ENCODE results near the gene PGGHG. TPM values are rescaled to one million over a fixed set of nuclear protein-coding genes. Genes with fewer than 3 reads are reported as not detected.
A peak's percentile ranks its signal among the peaks of the same experiment; 100 is the strongest.

The PGGHG gene
- polyA plus RNA-seq, 3 donors from 2014 or later: 8.1 to 17.4 (median 11.4) TPM

DNA sequence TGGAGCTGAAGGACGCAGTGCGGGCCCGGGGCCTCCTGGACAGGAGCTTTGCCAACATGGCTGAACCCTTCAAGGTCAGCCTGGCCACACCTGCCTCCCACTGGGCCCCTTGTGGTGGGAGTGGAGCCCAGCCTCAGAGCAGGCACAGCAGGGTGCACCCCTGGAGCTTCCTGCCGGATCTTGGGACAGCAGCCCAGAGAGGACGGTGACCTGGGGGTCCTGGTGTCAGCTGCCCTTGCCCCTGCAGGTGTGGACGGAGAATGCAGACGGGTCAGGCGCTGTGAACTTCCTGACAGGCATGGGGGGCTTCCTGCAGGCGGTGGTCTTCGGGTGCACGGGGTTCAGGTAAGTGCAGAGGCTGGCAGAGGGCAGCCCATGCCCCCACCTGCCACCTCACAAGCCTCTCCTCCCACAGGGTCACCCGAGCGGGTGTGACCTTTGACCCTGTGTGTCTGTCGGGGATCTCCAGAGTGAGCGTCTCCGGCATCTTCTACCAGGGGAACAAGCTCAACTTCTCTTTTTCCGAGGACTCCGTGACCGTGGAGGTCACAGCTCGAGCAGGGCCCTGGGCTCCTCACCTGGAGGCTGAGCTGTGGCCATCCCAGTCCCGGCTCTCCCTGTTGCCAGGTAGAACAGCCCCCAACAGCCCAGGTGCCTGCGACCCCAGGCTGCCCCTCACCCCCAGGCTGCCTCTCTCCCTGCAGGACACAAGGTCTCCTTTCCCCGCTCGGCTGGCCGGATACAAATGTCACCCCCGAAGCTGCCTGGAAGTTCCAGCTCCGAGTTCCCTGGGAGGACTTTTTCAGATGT is 5.1 kb downstream of the PGGHG start:
- Mint-ChIP-seq H3K27me3 (ENCODE audit: low read depth in 3 of 3) (peaks cover 4 to 13% (median 5%) of the 10 kb centered on the region in 3 donors), H3K4me1 (peaks cover 40 to 50% of the 10 kb centered on the region in 2 donors), H3K27ac (no peak overlapping the region), H3K36me3 (peaks cover 0 to 5% (median 0%) of the 10 kb centered on the region in 3 donors), H3K4me3 (no peak overlapping the region), H3K9me3 (no peaks in the 10 kb centered on the region)
- no peak for DNase-seq

DNA sequence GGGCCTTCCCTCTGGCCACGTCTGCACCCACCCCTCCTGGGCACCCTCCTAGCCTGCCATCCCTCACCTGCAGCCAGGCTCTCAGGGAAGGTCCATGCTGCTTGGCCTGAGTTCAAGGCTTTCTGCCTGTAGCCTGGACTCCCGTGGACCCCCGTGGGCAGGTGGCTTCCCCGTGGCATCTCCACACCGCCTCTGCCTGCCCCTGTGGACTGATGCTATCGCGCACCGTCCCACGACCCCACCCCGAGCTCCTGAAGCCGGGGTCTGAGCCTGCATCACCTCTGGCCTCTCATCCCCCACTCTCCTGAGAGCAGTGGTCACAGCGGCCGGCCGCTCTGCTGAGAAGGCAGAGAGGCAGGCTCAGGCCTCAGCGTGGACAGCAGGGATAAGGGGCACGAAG is 5.9 kb downstream of the PGGHG start:
- Mint-ChIP-seq H3K27ac (no peak overlapping the region), H3K36me3 (peaks cover 0 to 5% (median 0%) of the 10 kb centered on the region in 3 donors), H3K27me3 (ENCODE audit: low read depth in 3 of 3) (peaks cover 4 to 12% (median 5%) of the 10 kb centered on the region in 3 donors), H3K4me1 (peaks cover 38 to 45% of the 10 kb centered on the region in 2 donors), H3K9me3 (no peaks in the 10 kb centered on the region), H3K4me3 (no peak overlapping the region)
- DNase-seq: no peak

DNA sequence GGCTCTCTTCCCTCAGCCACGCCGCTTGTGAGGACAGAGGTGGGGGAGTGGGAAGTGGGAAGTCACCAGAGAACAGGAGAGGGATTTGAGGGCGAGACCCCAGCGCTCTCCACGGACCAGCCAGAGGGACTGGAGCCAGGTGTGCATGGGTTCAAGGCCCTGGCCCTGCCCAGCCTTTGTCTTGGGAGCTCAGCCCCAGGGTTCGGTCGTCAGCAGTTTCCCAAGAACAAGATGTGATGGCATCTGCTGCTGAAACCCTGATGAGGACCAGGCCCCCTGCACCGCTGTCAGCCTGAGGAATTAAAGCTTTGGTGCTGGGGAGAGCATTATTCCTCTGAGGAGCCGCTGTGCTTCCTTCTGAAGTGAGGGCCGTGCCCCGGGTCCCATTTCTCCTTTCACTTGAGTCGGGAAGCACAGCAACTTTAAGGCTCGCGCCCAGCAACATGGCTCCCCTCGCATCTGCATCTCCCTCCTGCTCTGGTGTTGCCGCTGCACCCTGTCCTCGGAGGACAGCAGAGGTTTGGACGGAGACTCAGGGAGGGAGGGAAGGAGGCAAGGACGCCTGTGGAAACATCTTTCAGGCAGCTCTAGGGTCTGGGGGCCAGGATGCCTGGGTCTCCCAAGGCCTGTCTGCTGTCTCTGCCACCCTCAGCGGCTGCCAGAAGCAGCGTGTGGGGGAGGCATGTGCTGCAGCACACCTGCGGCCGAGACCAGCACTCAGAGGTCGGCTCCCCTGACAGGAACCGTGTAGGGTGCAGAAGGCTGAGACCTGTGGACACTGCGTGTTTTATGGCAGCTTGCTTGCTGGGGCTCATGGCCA is 6.6 kb downstream of the PGGHG start:
- H3K27ac Mint-ChIP-seq: peak overlapping the region in 2 of 6 donors; percentile 65 to 85
- H3K27me3 Mint-ChIP-seq (ENCODE audit: low read depth in 3 of 3): peaks cover 4 to 12% (median 7%) of the 10 kb centered on the region in 3 donors
- H3K36me3 Mint-ChIP-seq: peaks cover 0 to 5% (median 0%) of the 10 kb centered on the region in 3 donors
- H3K4me1 Mint-ChIP-seq: peaks cover 34 to 39% of the 10 kb centered on the region in 2 donors
- no peak overlapping the region for H3K4me3 Mint-ChIP-seq
- no peak for DNase-seq
- H3K9me3 Mint-ChIP-seq: no peaks in the 10 kb centered on the region

DNA sequence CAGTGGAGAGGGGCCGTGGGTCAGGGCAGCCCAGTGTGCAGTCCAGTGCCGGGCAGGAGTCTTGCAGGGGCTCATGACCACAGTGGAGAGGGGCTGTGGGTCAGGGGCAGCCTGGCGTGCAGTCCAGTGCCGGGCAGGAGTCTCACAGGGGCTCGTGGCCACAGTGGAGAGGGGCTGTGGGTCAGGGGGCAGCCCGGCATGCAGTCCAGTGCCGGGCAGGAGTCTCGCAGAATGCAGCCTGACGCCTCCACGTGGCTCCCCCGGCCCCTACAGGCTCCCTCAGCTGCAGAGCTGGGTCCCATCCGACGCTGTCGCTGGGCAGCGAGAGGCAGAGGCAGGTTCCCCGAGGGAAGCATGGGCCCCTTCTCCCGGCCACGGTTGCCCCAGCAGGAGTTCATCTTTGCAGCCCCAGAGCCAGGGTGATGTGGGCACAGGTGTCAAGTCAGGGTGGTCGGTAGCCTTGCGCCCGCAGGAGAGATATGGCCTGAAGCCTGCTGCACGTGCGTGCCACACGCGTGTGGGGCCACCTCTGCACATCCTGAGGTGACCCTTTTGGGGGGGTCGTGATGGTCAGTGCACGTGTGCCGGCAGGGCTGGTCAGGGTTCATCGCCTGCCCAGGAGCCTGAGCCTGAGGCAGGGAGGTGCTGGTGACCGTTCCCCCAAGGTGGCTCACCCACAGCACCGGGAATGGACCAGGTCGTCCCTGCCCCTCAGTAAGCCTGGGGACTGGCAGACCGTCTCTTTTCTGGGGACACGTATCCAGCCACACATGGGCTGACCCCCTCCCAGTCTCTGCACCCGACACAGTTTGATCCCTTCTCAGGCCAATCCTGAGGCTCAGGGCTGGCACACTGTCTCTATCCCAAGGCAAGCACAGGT is 7.5 kb downstream of the PGGHG start:
- Mint-ChIP-seq H3K4me3 (no peak overlapping the region), H3K27me3 (ENCODE audit: low read depth in 3 of 3) (peaks cover 4 to 11% (median 10%) of the 10 kb centered on the region in 3 donors), H3K36me3 (no peaks in the 10 kb centered on the region), H3K9me3 (no peaks in the 10 kb centered on the region), H3K4me1 (peaks cover 28 to 32% of the 10 kb centered on the region in 2 donors), H3K27ac (peak overlapping the region; percentile 22 to 93 (median 66))
- no peak for DNase-seq

DNA sequence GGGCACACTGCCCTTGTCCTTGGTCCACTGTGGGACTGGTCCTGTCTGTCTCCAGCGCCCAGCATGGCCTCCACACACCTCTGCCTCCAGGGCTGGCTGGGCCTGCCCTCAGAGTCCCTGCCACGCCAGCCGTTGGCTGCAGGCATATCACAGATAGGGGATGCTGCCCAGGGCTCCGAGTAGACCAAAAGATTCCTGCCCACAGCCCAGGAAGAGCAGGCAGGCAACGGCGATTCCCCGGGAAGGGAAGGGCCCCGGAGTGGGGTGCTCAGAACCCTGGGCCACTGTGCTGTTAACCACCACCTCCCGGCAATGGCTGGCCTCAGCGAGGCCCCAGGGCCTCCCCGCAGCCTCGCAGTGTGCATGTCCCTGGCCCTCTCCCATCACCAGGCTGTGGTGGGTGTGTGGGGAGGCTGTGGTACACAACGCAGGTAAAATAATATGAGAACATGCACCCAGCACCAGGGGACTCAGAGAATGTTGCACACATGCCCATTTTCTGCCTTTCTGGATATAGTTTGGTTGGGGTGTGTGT is 8.2 kb downstream of the PGGHG start:
- DNase-seq: peak in 1 of 3 donors; percentile 29
- Mint-ChIP-seq H3K4me1 (peaks cover 26 to 31% of the 10 kb centered on the region in 2 donors), H3K4me3 (peak overlapping the region; percentile 62 to 80 (median 67)), H3K27ac (peak overlapping the region; percentile 50 to 95 (median 88)), H3K27me3 (ENCODE audit: low read depth in 3 of 3) (peaks cover 4 to 11% (median 10%) of the 10 kb centered on the region in 3 donors), H3K36me3 (no peaks in the 10 kb centered on the region), H3K9me3 (no peaks in the 10 kb centered on the region)

DNA sequence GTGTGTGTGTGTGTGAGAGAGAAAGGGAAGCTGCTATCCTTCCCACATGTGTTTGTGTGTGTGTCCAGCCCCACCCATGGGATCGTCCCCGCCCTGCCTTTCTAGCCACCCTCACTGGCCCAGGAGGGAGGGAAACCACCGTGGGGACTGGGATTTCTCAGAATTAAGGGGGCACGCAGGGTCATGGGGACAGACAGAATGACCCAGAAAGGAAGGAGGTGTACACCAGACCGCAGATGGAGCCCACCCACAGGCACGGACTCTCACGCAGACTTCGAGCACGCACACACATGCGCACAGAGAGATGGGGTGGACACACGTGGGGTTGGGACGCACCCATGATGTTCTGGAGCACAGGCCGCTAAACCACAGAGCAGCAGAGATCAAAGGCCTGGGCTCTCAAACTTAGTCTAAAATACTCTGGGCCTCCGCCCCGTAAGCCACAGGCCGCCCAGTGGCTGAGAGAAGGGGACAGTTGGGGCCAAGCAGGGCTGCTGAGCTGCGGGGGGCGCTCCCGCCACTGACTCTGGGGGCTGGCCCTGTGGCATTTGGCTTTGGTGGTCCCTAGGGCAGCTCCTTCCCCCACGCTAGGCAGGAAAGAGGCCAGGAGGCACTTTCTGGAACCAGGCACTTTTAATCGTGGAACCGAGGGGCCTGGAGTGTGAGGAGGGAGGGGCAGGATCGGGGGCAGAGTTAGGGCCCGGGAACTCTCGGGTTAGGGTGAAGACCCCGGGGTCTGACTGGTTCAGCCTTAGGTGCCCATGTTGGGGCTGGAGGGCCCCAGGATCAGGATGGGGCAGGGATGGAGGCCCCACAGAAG is 8.9 kb downstream of the PGGHG start:
- peaks cover 4 to 11% (median 10%) of the 10 kb centered on the region in 3 donors for H3K27me3 Mint-ChIP-seq (ENCODE audit: low read depth in 3 of 3)
- peaks cover 26 to 31% of the 10 kb centered on the region in 2 donors for H3K4me1 Mint-ChIP-seq
- no peaks in the 10 kb centered on the region for H3K36me3 Mint-ChIP-seq
- peak overlapping the region; percentile 50 to 95 (median 88) for H3K27ac Mint-ChIP-seq
- peak; percentile 68 to 80 (median 79) for DNase-seq
- H3K4me3 Mint-ChIP-seq: peak overlapping the region; percentile 62 to 80 (median 67)
- no peaks in the 10 kb centered on the region for H3K9me3 Mint-ChIP-seq

DNA sequence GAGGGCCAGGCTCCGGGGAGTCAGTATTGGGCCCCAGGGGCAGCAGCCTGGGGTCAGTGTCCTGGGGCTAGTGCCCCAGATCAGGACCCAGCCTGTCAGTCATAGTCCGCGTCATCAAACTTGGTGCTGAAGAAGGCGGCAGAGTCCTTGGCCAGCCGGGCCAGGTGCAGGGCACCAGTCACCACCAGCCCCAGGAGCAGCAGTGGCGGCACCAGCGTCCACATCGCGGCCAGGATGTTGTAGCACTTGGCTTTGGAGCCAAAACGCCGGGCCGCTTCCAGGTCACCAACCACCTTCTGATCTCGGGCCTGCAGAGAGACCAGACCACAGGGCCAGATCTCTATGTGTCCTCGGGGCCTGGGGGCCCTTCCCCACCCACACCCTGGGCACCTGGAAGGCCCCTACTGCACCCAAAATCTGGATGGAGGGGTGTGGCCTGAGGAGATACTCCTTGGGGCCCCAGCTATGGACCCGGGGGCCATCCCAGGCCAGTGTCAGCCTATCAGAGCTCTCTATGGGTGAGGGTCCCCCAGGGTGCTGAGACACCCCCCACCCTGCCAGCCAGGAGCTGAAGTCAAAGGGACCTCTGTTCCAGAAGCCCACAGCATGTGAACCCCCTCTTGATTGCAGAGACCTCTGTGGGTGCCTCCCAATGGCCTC is 9.6 kb downstream of the PGGHG start:
- no peaks in the 10 kb centered on the region for H3K36me3 Mint-ChIP-seq
- peaks cover 26 to 33% of the 10 kb centered on the region in 2 donors for H3K4me1 Mint-ChIP-seq
- peaks cover 6 to 11% (median 11%) of the 10 kb centered on the region in 3 donors for H3K27me3 Mint-ChIP-seq (ENCODE audit: low read depth in 3 of 3)
- DNase-seq: no peak
- H3K27ac Mint-ChIP-seq: peak overlapping the region in 4 of 6 donors; percentile 28 to 89 (median 58)
- H3K4me3 Mint-ChIP-seq: peak overlapping the region in 4 of 5 donors; percentile 62 to 80 (median 70)
- no peaks in the 10 kb centered on the region for H3K9me3 Mint-ChIP-seq

DNA sequence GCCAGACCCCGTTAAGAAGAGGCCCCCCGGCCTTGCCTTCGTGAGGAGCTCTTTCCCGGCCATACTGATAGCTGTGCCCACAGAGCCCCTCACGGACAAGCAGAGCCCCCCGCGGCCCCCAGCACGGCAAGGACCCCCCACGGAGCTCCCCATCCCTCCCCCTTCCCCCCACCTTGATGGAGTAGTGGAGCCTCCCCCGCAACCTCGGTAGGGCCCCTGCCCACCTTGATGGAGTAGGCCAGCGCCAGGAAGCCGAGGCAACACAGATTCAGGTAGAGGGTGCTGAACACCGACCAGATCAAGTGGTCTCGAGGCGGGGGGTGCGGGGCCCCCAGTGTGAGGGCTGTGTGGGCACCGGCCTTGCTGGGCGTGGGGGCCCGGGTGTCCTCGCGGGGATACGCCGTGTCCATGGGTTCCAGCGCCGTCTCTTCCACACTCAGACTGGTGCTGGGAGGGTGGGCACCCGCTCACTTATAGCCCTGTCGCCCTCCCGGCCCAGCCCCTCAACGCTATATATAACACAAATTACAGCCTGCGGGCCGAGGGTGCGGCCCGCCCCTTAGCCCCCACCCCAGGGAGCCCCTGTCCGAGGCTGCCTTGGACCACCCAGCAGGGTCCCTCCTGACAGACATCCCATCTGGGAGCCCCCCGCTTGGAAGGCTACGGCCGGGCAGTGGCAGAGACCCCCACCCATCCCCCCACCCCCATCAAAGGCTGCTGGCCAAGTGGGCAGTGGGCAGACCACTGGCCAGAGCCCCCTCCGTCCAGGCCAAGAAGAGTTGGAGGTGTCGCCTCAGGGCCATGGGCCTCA is 10.4 kb downstream of the PGGHG start, which contains the start of gene IFITM5:
Gene IFITM5, minus strand, starts transcription at position 446 of the 811 bp plus-strand sequence. Its CDS starts 36 bp downstream, at position 410.
- peak within 1 kb of the TSS in 4 of 6 donors; percentile 28 to 89 (median 58) for H3K27ac Mint-ChIP-seq
- no peaks in the 10 kb centered on the region for H3K36me3 Mint-ChIP-seq
- H3K9me3 Mint-ChIP-seq: no peaks in the 10 kb centered on the region
- DNase-seq: no peak
- H3K4me1 Mint-ChIP-seq: peaks cover 26 to 33% of the 10 kb centered on the region in 2 donors
- H3K27me3 Mint-ChIP-seq (ENCODE audit: low read depth in 3 of 3): peaks cover 9 to 11% (median 11%) of the 10 kb centered on the region in 3 donors
- peak within 1 kb of the TSS in 3 of 5 donors; percentile 62 to 80 (median 67) for H3K4me3 Mint-ChIP-seq

DNA sequence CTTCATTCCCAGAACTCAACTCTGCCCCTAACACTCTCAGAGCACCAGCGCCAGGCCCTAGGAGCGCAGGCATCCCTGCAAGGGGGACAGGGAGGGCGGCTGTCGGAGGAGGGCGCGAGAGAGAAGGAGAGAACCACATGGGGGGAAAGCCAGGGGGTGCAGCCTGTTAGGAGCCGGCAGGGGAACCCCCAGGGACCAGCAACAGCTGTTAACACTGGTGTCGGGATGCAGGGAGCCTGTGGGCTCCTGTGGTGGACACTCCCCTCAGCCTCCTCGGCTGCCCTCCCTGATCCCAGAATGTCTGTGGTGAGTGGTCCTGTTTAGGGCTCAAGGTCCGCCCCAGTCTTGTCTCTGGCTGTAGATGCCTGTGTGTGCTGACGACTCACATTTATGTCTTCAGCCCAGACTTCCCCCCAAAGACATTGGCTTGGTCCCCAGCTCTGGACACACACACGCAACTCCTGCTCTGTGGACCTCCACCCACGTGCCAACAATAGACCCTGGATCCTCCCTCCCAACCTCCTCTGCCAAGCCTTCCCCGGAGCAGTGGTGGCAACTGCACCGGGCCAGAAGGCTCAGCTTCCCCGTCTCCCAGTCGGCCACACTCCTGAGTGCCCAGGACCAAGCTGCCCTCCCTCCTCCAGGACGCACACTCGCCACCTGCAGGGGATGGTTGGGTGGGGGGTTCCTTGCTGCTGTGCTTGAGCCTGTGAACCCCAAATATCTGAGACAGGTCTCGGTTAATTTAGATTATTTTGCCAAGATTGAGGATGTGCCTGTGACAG is 11.2 kb downstream of the PGGHG start:
- peak overlapping the region in 1 of 6 donors; percentile 28 for H3K27ac Mint-ChIP-seq

DNA sequence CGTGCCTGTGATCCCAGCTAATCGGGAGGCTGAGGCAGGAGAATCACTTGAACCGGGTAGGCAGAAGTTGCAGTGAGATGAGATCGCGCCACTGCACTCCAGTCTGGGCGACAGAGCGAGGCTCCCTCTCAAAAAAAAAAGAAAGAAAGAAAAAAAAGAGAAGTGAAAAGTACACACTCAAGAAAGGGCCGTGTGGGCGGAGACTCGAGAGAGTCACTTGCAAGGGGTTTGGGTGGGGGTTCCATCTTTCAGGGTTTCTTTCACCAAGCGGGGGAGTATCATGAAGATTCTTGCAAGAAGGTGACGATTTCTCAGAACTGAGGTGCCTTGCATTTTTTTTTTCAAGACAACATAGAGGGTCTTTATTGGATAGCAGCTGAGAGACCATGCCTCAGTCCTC is 14.4 kb downstream of the PGGHG start:
- no peaks in the 10 kb centered on the region for H3K9me3 Mint-ChIP-seq
- peaks cover 5 to 13% (median 6%) of the 10 kb centered on the region in 3 donors for H3K27me3 Mint-ChIP-seq (ENCODE audit: low read depth in 3 of 3)
- H3K4me1 Mint-ChIP-seq: peaks cover 40 to 43% of the 10 kb centered on the region in 2 donors
- H3K36me3 Mint-ChIP-seq: no peaks in the 10 kb centered on the region
- H3K27ac Mint-ChIP-seq: peak overlapping the region in 2 of 6 donors; percentile 26 to 45
- H3K4me3 Mint-ChIP-seq: no peak overlapping the region
- DNase-seq: no peak

More for the DNA sequence above, 11.2 kb downstream of the PGGHG start:
- H3K9me3 Mint-ChIP-seq: no peaks in the 10 kb centered on the region
- no peak overlapping the region for H3K4me3 Mint-ChIP-seq
- H3K36me3 Mint-ChIP-seq: no peaks in the 10 kb centered on the region
- no peak for DNase-seq
- H3K4me1 Mint-ChIP-seq: peaks cover 31 to 35% of the 10 kb centered on the region in 2 donors
- peaks cover 9 to 14% (median 11%) of the 10 kb centered on the region in 3 donors for H3K27me3 Mint-ChIP-seq (ENCODE audit: low read depth in 3 of 3)
